Kidney (tissue), 14 donors: ENCODE data around the gene DLL4. TPM values are rescaled to one million over a fixed set of nuclear protein-coding genes. Genes with fewer than 3 reads are reported as not detected.

Experiments used
- DNase-seq, 5 donors: peaks; one replicate each; pipeline ENCODE4 v3.0.0-alpha.2; 2013 to 2020
- FAIRE-seq: peaks from 2 replicates; lab custom pipeline; 2012; peaks lifted over from hg19 to GRCh38; lab: Jason Lieb, UNC
- H3K27ac ChIP-seq, 2 donors: one replicate each; pipeline ENCODE4 v1.7.0; 2013; ENCODE audit warnings: low read depth in 2 of 2, low read length in 2 of 2, inconsistent platforms in 1 of 2
- H3K27me3 ChIP-seq: one replicate; pipeline ENCODE4 v1.7.1; 2013; ENCODE audit warnings: low read length, inconsistent platforms; ENCODE audit not compliant: control insufficient read depth, insufficient read depth
- H3K36me3 ChIP-seq, 3 donors: one replicate each; pipeline versions ENCODE4 v1.7.0 to v1.7.1; 2013; ENCODE audit warnings: low read length in 3 of 3, control low read depth in 1 of 3, inconsistent platforms in 1 of 3; ENCODE audit not compliant: insufficient read depth in 3 of 3, control insufficient read depth in 2 of 3
- H3K4me1 ChIP-seq, 3 donors: one replicate each; pipeline versions ENCODE4 v1.7.0 to v1.7.1; 2013; ENCODE audit warnings: low read length in 3 of 3, inconsistent platforms in 1 of 3, low read depth in 1 of 3; ENCODE audit not compliant: control insufficient read depth in 2 of 3, insufficient read depth in 2 of 3
- H3K4me3 ChIP-seq, 3 donors: one replicate each; pipeline versions ENCODE4 v1.7.0 to v1.8.1; 2013; ENCODE audit warnings: low read length in 3 of 3, control low read depth in 1 of 3, inconsistent platforms in 1 of 3
- H3K9ac ChIP-seq, 3 donors: one replicate each; pipeline versions ENCODE4 v1.7.0 to v1.7.1; 2013; ENCODE audit warnings: low read length in 3 of 3, control low read depth in 1 of 3, inconsistent platforms in 1 of 3
- H3K9me3 ChIP-seq, 3 donors: one replicate each; pipeline versions ENCODE4 v1.7.0 to v1.7.1; 2013; ENCODE audit warnings: low read length in 3 of 3, control low read depth in 1 of 3, inconsistent platforms in 1 of 3; ENCODE audit not compliant: control insufficient read depth in 2 of 3, insufficient read depth in 1 of 3
- intact Hi-C: fragments of 100-400 bp; cut with DNase I; formaldehyde crosslinking; loops from one replicate; pipeline ENCODE4 v1.11.1; 2022
- polyA plus RNA-seq: library from polyadenylated mRNA; stranded (reverse); fragments of 350-450 nt; fragmentation: Illumina TruSeq; extraction: RNeasy Lipid Tissue Mini Kit (QIAGEN cat#74804); gene quantifications from one replicate; pipeline ENCODE4 v1.2.3, GENCODE V29; 2014; ENCODE audit warnings: low read depth, low replicate concordance; ENCODE audit not compliant: insufficient read depth
- total RNA-seq: library from RNA; stranded (reverse); fragmentation: NEBNext Ultra II Directional; extraction: Animal tissue kit (Norgen Biotek cat#: 25700); gene quantifications from one replicate; pipeline ENCODE4 v1.2.1, GENCODE V29; 2021
- TF ChIP-seq, protein P1 (sequence below): IDR thresholded peaks from 3 replicates; pipeline ENCODE4 v1.5.1; 2012; ENCODE audit warnings: mild to moderate bottlenecking, moderate library complexity, borderline replicate concordance; ENCODE audit not compliant: insufficient read depth; ENCODE audit errors: extremely low read depth
- donor health status: control.
- donor health status: control.
- donor health status: control.
- donor health status: control.
- donor health status: control.
- donor health status: DM: yes; HTN: yes; CAD: no.
- donor health status: Normal renal cell carcinoma (clear cell type).

DLL4 gene
- total and polyA plus RNA-seq, 2 donors from 2014 or later = 5.8 to 9.4 TPM

- Histone ChIP-seq H3K27me3 (peaks cover 2% of the 10 kb centered on the region), H3K27ac (no peak overlapping the region), H3K9me3 (no peaks in the 10 kb centered on the region), H3K9ac (no peak overlapping the region), H3K4me1 (peaks cover 0 to 5% (median 4%) of the 10 kb centered on the region in 3 donors), H3K36me3 (no peaks in the 10 kb centered on the region), H3K4me3 (no peak overlapping the region)
- TF ChIP-seq, protein P1, sequence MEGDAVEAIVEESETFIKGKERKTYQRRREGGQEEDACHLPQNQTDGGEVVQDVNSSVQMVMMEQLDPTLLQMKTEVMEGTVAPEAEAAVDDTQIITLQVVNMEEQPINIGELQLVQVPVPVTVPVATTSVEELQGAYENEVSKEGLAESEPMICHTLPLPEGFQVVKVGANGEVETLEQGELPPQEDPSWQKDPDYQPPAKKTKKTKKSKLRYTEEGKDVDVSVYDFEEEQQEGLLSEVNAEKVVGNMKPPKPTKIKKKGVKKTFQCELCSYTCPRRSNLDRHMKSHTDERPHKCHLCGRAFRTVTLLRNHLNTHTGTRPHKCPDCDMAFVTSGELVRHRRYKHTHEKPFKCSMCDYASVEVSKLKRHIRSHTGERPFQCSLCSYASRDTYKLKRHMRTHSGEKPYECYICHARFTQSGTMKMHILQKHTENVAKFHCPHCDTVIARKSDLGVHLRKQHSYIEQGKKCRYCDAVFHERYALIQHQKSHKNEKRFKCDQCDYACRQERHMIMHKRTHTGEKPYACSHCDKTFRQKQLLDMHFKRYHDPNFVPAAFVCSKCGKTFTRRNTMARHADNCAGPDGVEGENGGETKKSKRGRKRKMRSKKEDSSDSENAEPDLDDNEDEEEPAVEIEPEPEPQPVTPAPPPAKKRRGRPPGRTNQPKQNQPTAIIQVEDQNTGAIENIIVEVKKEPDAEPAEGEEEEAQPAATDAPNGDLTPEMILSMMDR = no peak
- no peak for FAIRE-seq
- DNase-seq = no peak
- intact Hi-C loops = no loop called here
These were observed 22.6 kb downstream of the DLL4 start for GRCh38 chr15:40951764-40952163.

DNA sequence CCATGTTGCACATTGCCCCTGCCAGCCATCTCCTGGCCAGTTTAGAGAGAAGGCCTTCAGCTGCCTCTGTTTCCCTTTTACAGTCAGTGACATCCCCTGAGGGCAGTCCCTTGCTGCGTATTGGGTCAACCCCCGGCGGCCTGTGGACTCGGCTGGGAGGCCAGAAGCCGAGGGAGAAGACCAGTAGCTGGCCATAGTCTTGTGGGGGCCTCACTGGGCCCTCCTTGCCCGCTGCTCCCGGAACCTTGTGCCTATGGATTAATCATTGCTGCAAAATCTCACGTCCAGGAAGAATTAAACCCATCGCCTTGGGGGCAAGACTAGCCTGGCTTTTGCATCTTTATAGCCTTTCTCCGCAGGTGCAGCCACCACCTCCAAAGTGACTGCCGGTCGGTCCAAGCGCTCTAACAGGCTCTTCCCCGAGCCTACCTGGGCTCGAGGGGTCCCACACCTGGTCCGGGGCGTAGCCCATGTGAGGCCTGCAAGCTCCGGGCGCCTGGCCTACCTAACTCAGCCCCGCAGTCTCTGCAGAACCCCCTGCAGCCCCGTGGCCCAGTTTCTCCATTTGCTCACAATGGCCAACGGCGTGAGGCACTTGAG is 23.3 kb downstream of the DLL4 start:
- Histone ChIP-seq H3K27ac (peak overlapping the region; percentile 20 to 78), H3K9ac (peak overlapping the region; percentile 5 to 82 (median 8)), H3K27me3 (peaks cover 2% of the 10 kb centered on the region), H3K36me3 (no peaks in the 10 kb centered on the region), H3K4me1 (peaks cover 0 to 8% (median 4%) of the 10 kb centered on the region in 3 donors), H3K9me3 (no peaks in the 10 kb centered on the region), H3K4me3 (peak overlapping the region; percentile 43 to 81 (median 78))
- FAIRE-seq (no peak), DNase-seq (peak in 2 of 5 donors; percentile 47 to 73)
- intact Hi-C loops = no loop called here
- TF ChIP-seq, protein P1 = no peak

- Histone ChIP-seq H3K4me1 (peaks cover 0 to 13% (median 4%) of the 10 kb centered on the region in 3 donors), H3K27ac (peak within 1 kb of the TSS; percentile 20 to 78), H3K9ac (peak within 1 kb of the TSS; percentile 5 to 82 (median 72)), H3K9me3 (no peaks in the 10 kb centered on the region), H3K36me3 (no peaks in the 10 kb centered on the region), H3K4me3 (peak within 1 kb of the TSS; percentile 61 to 82 (median 81)), H3K27me3 (peaks cover 2% of the 10 kb centered on the region)
- DNase-seq (peak; percentile 96 to 98 (median 97)), FAIRE-seq (peak; percentile 58)
- intact Hi-C loops = no loop called here
- TF ChIP-seq, protein P1 = no peak
These were observed 24.0 kb downstream of the DLL4 start, which contains the start of gene CHAC1 for GRCh38 chr15:40952901-40953712. Gene CHAC1 (plus strand): TSS chr15:40953471. CDS start chr15:40953584, 113 bp downstream.
